MM.1S (cell line): Measurements from ENCODE around the gene HABP4.
"Not testable (repeated sequence)": the region's sequence is repeated elsewhere in the genome, so short reads cannot be mapped to it uniquely, and the experiment has no call there.

ENCODE experiments used
- DNase-seq: peaks from one replicate; pipeline ENCODE4 v3.0.0-alpha.2; 2015
- H2AFZ ChIP-seq: fragments of 300-600 bp; sonication (generic); 2 replicates; pipeline ENCODE4 v1.6.0; 2016; ENCODE audit warnings: antibody characterized with exemption, low read length
- H3F3A ChIP-seq: fragments of 300-600 bp; sonication (generic); 2 replicates; pipeline ENCODE4 v1.6.1; 2016; ENCODE audit warnings: mild to moderate bottlenecking, antibody characterized with exemption, low read length, moderate library complexity, mixed read lengths; ENCODE audit not compliant: insufficient read depth
- H3K27ac ChIP-seq: fragments of 300-600 bp; sonication (generic); 2 replicates; pipeline ENCODE4 v1.5.1; 2016; ENCODE audit warnings: mild to moderate bottlenecking, low read length
- H3K27me3 ChIP-seq: fragments of 300-600 bp; sonication (generic); replicated peaks from 2 replicates; pipeline ENCODE4 v1.6.0; 2016; ENCODE audit warnings: low read length; ENCODE audit not compliant: insufficient read depth
- H3K36me3 ChIP-seq: fragments of 300-600 bp; sonication (generic); replicated peaks from 2 replicates; pipeline ENCODE4 v1.6.1; 2016; ENCODE audit warnings: mild to moderate bottlenecking, low read length, mixed read lengths; ENCODE audit not compliant: insufficient read depth
- H3K4me1 ChIP-seq: fragments of 300-600 bp; sonication (generic); 2 replicates; pipeline ENCODE4 v1.6.1; 2016; ENCODE audit warnings: low read length, mixed read lengths
- H3K4me2 ChIP-seq: fragments of 300-600 bp; sonication (generic); 2 replicates; pipeline ENCODE4 v1.6.0; 2016; ENCODE audit warnings: low read depth, low read length
- H3K4me3 ChIP-seq: fragments of 300-600 bp; sonication (generic); 2 replicates; pipeline ENCODE4 v1.5.1; 2016; ENCODE audit warnings: low read length, mixed read lengths
- H3K79me2 ChIP-seq: fragments of 300-600 bp; sonication (generic); 2 replicates; pipeline ENCODE4 v1.6.1; 2016; ENCODE audit warnings: mixed run types, low read length, mixed read lengths
- H3K9ac ChIP-seq: fragments of 300-600 bp; sonication (generic); 2 replicates; pipeline ENCODE4 v1.6.1; 2016; ENCODE audit warnings: low read length, mixed read lengths
- H3K9me2 ChIP-seq: fragments of 300-600 bp; sonication (generic); replicated peaks from 2 replicates; pipeline ENCODE4 v1.6.1; 2016; ENCODE audit warnings: mild to moderate bottlenecking, low read length, mixed read lengths; ENCODE audit not compliant: insufficient read depth
- H3K9me3 ChIP-seq: fragments of 300-600 bp; sonication (generic); replicated peaks from 2 replicates; pipeline ENCODE4 v1.6.1; 2016; ENCODE audit warnings: mild to moderate bottlenecking, low read length, mixed read lengths; ENCODE audit not compliant: insufficient read depth
- H4K20me1 ChIP-seq: fragments of 300-600 bp; sonication (generic); 2 replicates; pipeline ENCODE4 v1.6.1; 2016; ENCODE audit warnings: mild to moderate bottlenecking, low read length, moderate library complexity, mixed read lengths; ENCODE audit not compliant: insufficient read depth
- CTCF ChIP-seq: fragments of 300-600 bp; sonication (generic); IDR thresholded peaks from 2 replicates; pipeline ENCODE4 v1.5.1; 2016; ENCODE audit warnings: antibody characterized with exemption, low read length, mixed read lengths
- EZH2 ChIP-seq: fragments of 300-600 bp; sonication (generic); optimal IDR thresholded peaks from 2 replicates; pipeline ENCODE3; 2017; ENCODE audit warnings: low read depth, mild to moderate bottlenecking, antibody characterized with exemption, low read length, mixed read lengths
- EZH2phosphoT487 ChIP-seq: fragments of 300-600 bp; sonication (generic); IDR thresholded peaks from 2 replicates; pipeline ENCODE4 v1.6.1; 2018; ENCODE audit warnings: antibody characterized with exemption, low read length

The HABP4 gene

GRCh38 chr9:96501633-96502538 is 51.9 kb downstream of the HABP4 start:
- no peak for DNase-seq
- no peaks in the 10 kb centered on the region for H3K4me1 ChIP-seq
- TF ChIP-seq CTCF = no peak
- TF ChIP-seq EZH2phosphoT487 = no peak
- no peak for TF ChIP-seq EZH2
- H3K36me3 ChIP-seq = no peaks in the 10 kb centered on the region
- no peak overlapping the region for H3K27ac ChIP-seq
- no peaks in the 10 kb centered on the region for H3F3A ChIP-seq
- no peaks in the 10 kb centered on the region for H4K20me1 ChIP-seq
- no peak overlapping the region for H3K4me2 ChIP-seq
- H3K4me3 ChIP-seq = no peak overlapping the region
- H3K9me2 ChIP-seq = no peaks in the 10 kb centered on the region
- H3K9me3 ChIP-seq = no peaks in the 10 kb centered on the region
- no peaks in the 10 kb centered on the region for H3K79me2 ChIP-seq
- H3K9ac ChIP-seq = no peak overlapping the region
- no peaks in the 10 kb centered on the region for H3K27me3 ChIP-seq
- no peak overlapping the region for H2AFZ ChIP-seq

- no peaks in the 10 kb centered on the region for H3F3A ChIP-seq
- no peaks in the 10 kb centered on the region for H3K9me2 ChIP-seq
- H2AFZ ChIP-seq = no peak overlapping the region
- H3K4me2 ChIP-seq = no peak overlapping the region
- no peak overlapping the region for H3K27ac ChIP-seq
- H3K9me3 ChIP-seq = no peaks in the 10 kb centered on the region
- TF ChIP-seq CTCF (no peak), EZH2 (no peak), EZH2phosphoT487 (no peak)
- no peaks in the 10 kb centered on the region for H3K79me2 ChIP-seq
- H3K4me3 ChIP-seq = no peak overlapping the region
- no peaks in the 10 kb centered on the region for H4K20me1 ChIP-seq
- no peak for DNase-seq
- H3K9ac ChIP-seq = no peak overlapping the region
- H3K27me3 ChIP-seq = no peaks in the 10 kb centered on the region
- no peaks in the 10 kb centered on the region for H3K4me1 ChIP-seq
- no peaks in the 10 kb centered on the region for H3K36me3 ChIP-seq
These were observed 52.8 kb downstream of the HABP4 start for GRCh38 chr9:96502539-96503373.

- H3K27ac ChIP-seq, H2AFZ ChIP-seq, H3F3A ChIP-seq, H3K9ac ChIP-seq, H3K79me2 ChIP-seq, H3K4me2 ChIP-seq, H3K4me1 ChIP-seq, H3K36me3 ChIP-seq, H3K4me3 ChIP-seq, H3K27me3 ChIP-seq, H3K9me2 ChIP-seq, H4K20me1 ChIP-seq, DNase-seq, H3K9me3 ChIP-seq: not testable (repeated sequence)
These were observed 53.4 kb downstream of the HABP4 start for GRCh38 chr9:96503374-96503748.
